Fibroblast of mammary gland (primary cell): Measurements from ENCODE around the gene PPP1R9B.

Experiments used
- DNase-seq: peaks from one replicate; pipeline ENCODE4 v3.0.0-alpha.2; 2010; ENCODE audit warnings: low read depth
- H3K4me3 ChIP-seq: 2 replicates; pipeline ENCODE4 v1.5.1; 2011; ENCODE audit warnings: low read depth, mild to moderate bottlenecking, low read length, moderate library complexity; ENCODE audit not compliant: control insufficient read depth
- TF ChIP-seq, protein P1 (sequence below): conservative IDR thresholded peaks from 2 replicates; pipeline ENCODE4 v1.5.1; 2011; ENCODE audit warnings: low read depth, low read length, inconsistent platforms; ENCODE audit not compliant: control insufficient read depth, insufficient read depth

Gene PPP1R9B

DNA sequence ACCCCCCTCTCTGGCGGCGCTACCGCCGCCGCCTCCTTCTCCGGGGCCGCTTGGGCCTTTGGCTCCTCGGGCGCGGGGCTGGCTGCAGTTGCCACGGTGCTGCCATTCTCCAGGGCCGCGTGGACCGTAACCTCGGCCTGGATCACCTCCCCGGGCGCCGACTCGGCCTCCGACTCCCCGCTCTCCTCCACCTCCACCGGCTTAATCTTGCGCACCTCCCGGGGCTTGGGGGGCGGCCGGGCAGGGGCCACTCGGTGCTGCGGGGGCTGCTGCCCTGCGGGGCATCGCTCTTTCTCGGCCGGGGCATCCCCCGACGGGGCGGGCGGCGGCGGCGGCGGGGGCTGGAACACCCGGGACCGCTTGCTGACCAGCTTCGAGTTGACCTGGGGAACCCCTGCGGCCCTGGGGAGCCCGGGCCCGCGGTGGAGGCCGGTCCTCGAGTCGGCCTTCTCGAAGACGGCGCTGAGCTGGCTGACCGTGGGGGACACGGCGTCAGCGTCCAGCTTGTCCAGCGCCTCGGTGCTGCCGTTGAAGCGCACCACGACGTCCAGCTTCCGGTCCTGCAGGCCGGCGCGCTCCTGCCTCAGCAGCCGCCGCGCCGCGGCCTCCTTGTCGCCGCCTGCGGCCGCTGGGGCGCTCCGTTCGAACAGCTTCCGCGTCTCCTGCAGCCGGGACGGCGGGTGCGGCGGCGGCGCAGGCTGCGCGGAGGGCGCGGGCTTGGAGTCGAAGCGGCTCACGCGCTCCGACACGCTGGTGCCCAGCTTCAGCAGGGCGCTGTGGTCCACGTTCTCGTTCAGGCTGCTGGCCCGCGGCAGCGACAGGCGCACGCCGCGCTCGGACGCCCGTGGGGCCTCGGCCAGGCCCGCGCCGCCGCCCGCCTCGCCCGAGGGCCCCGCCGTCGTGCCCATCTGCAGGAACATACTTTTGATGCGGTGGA lies 792 bp downstream of the PPP1R9B start:
- TF ChIP-seq, protein P1, sequence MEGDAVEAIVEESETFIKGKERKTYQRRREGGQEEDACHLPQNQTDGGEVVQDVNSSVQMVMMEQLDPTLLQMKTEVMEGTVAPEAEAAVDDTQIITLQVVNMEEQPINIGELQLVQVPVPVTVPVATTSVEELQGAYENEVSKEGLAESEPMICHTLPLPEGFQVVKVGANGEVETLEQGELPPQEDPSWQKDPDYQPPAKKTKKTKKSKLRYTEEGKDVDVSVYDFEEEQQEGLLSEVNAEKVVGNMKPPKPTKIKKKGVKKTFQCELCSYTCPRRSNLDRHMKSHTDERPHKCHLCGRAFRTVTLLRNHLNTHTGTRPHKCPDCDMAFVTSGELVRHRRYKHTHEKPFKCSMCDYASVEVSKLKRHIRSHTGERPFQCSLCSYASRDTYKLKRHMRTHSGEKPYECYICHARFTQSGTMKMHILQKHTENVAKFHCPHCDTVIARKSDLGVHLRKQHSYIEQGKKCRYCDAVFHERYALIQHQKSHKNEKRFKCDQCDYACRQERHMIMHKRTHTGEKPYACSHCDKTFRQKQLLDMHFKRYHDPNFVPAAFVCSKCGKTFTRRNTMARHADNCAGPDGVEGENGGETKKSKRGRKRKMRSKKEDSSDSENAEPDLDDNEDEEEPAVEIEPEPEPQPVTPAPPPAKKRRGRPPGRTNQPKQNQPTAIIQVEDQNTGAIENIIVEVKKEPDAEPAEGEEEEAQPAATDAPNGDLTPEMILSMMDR: no peak
- peak overlapping the region; percentile 77 for H3K4me3 ChIP-seq
- DNase-seq: peak; percentile 52

GRCh38 chr17:50149091-50149416 lies 1.4 kb downstream of the PPP1R9B start:
- DNase-seq: no peak
- TF ChIP-seq, protein P1: no peak
- peak overlapping the region; percentile 77 for H3K4me3 ChIP-seq

GRCh38 chr17:50148226-50149090 lies 2.0 kb downstream of the PPP1R9B start:
- H3K4me3 ChIP-seq: peak overlapping the region; percentile 77

GRCh38 chr17:50147841-50148225 lies 2.6 kb downstream of the PPP1R9B start:
- TF ChIP-seq, protein P1: no peak
- no peak for DNase-seq
- peak overlapping the region; percentile 77 for H3K4me3 ChIP-seq

More at GRCh38 chr17:50148226-50149090, 2.0 kb downstream of the PPP1R9B start:
- TF ChIP-seq, protein P1: no peak
- no peak for DNase-seq

GRCh38 chr17:50146927-50147665 lies 3.4 kb downstream of the PPP1R9B start:
- TF ChIP-seq, protein P1: no peak
- H3K4me3 ChIP-seq: peak overlapping the region; percentile 77
- DNase-seq: no peak
